Measurements from ENCODE around the gene MYT1.
"Not testable (repeated sequence)": the region's sequence is repeated elsewhere in the genome, so short reads cannot be mapped to it uniquely, and the experiment has no call there.

The MYT1 gene

GRCh38 chr20:64134744-64135143, 29.5 kb upstream of the MYT1 start:
- not testable (repeated sequence) for H4K91ac ChIP-seq (ENCODE audit: low read depth, low read length, poor library complexity); H3K4me2 ChIP-seq (ENCODE audit: insufficient read depth, low read length, poor library complexity, severe bottlenecking); DNase-seq (ENCODE audit: low spot score); H2AFZ ChIP-seq (ENCODE audit: low read length); H3K4ac ChIP-seq (ENCODE audit: low read length); H3K23ac ChIP-seq (ENCODE audit: low read depth, low read length, poor library complexity); H3K14ac ChIP-seq (ENCODE audit: low read length); H3K79me1 ChIP-seq (ENCODE audit: low read depth, low read length); H2BK12ac ChIP-seq (ENCODE audit: low read length); H3K4me3 ChIP-seq (ENCODE audit: low read length in 2 of 2); H2BK5ac ChIP-seq (ENCODE audit: low read length); H2BK120ac ChIP-seq (ENCODE audit: low read depth, low read length); H3K27ac ChIP-seq (replicated peaks; ENCODE audit: low read length); H3K9ac ChIP-seq (ENCODE audit: low read depth, low read length, poor library complexity); H3K9me3 ChIP-seq (replicated peaks in 1 of 2; ENCODE audit: control insufficient read depth in 2 of 2, insufficient read depth in 1 of 2, low read depth in 1 of 2, low read length in 2 of 2); H2BK15ac ChIP-seq (ENCODE audit: low read length); H3K18ac ChIP-seq (ENCODE audit: low read length); H3K36me3 ChIP-seq (replicated peaks in 1 of 2; ENCODE audit: control insufficient read depth in 2 of 2, insufficient read depth in 2 of 2, low read length in 2 of 2); H2AK5ac ChIP-seq (ENCODE audit: low read depth, low read length); H3K27me3 ChIP-seq (ENCODE audit: control insufficient read depth in 3 of 3, insufficient read depth in 3 of 3, low read depth in 1 of 3, low read length in 3 of 3); H4K8ac ChIP-seq (ENCODE audit: low read depth, low read length)
- H3K4me1 ChIP-seq (ENCODE audit: control insufficient read depth in 2 of 2, insufficient read depth in 1 of 2, low read depth in 1 of 2, low read length in 2 of 2), result peaks cover 5 to 10% of the 10 kb centered on the region in 2 donors
- WGBS, 2 donors (ENCODE audit: extremely low coverage in 2 of 2, insufficient read length in 2 of 2, insufficient replicate concordance in 1 of 2), result no CpG with 5 or more reads among the region's 20 CpGs

- Histone ChIP-seq H3K4me1 (ENCODE audit: control insufficient read depth in 2 of 2, insufficient read depth in 1 of 2, low read depth in 1 of 2, low read length in 2 of 2) (peaks cover 9 to 14% of the 10 kb centered on the region in 2 donors), H4K91ac (ENCODE audit: low read depth, low read length, poor library complexity) (no peak overlapping the region), H3K4ac (ENCODE audit: low read length) (no peak overlapping the region), H3K18ac (ENCODE audit: low read length) (no peak overlapping the region), H2BK15ac (ENCODE audit: low read length) (no peak overlapping the region), H3K36me3 (replicated peaks in 1 of 2; ENCODE audit: control insufficient read depth in 2 of 2, insufficient read depth in 2 of 2, low read length in 2 of 2) (no peaks in the 10 kb centered on the region), H3K14ac (ENCODE audit: low read length) (no peak overlapping the region), H4K8ac (ENCODE audit: low read depth, low read length) (no peak overlapping the region), H3K9ac (ENCODE audit: low read depth, low read length, poor library complexity) (peak overlapping the region; percentile 12), H3K4me2 (ENCODE audit: insufficient read depth, low read length, poor library complexity, severe bottlenecking) (no peak overlapping the region), H3K27me3 (ENCODE audit: control insufficient read depth in 3 of 3, insufficient read depth in 3 of 3, low read depth in 1 of 3, low read length in 3 of 3) (no peaks in the 10 kb centered on the region), H2BK120ac (ENCODE audit: low read depth, low read length) (no peak overlapping the region), H3K23ac (ENCODE audit: low read depth, low read length, poor library complexity) (no peak overlapping the region), H3K27ac (replicated peaks; ENCODE audit: low read length) (no peak overlapping the region), H3K79me1 (ENCODE audit: low read depth, low read length) (no peaks in the 10 kb centered on the region), H2AFZ (ENCODE audit: low read length) (no peak overlapping the region), H2BK12ac (ENCODE audit: low read length) (no peak overlapping the region), H3K4me3 (ENCODE audit: low read length in 2 of 2) (no peak overlapping the region), H2BK5ac (ENCODE audit: low read length) (no peak overlapping the region), H2AK5ac (ENCODE audit: low read depth, low read length) (no peak overlapping the region), H3K9me3 (replicated peaks in 1 of 2; ENCODE audit: control insufficient read depth in 2 of 2, insufficient read depth in 1 of 2, low read depth in 1 of 2, low read length in 2 of 2) (no peaks in the 10 kb centered on the region)
- no CpG with 5 or more reads among the region's 32 CpGs for WGBS, 2 donors (ENCODE audit: extremely low coverage in 2 of 2, insufficient read length in 2 of 2, insufficient replicate concordance in 1 of 2)
- DNase-seq (ENCODE audit: low spot score), result no peak
Observed at GRCh38 chr20:64136004-64136710, 28.1 kb upstream of the MYT1 start.

GRCh38 chr20:64137598-64138031, 26.6 kb upstream of the MYT1 start:
- no peak overlapping the region for H2AFZ ChIP-seq (ENCODE audit: low read length)
- peak overlapping the region; percentile 9 for H3K23ac ChIP-seq (ENCODE audit: low read depth, low read length, poor library complexity)
- H2BK12ac ChIP-seq (ENCODE audit: low read length), result no peak overlapping the region
- no peaks in the 10 kb centered on the region for H3K27me3 ChIP-seq (ENCODE audit: control insufficient read depth in 3 of 3, insufficient read depth in 3 of 3, low read depth in 1 of 3, low read length in 3 of 3)
- H3K79me1 ChIP-seq (ENCODE audit: low read depth, low read length), result no peaks in the 10 kb centered on the region
- H3K14ac ChIP-seq (ENCODE audit: low read length), result no peak overlapping the region
- peak overlapping the region; percentile 73 for H2AK5ac ChIP-seq (ENCODE audit: low read depth, low read length)
- H3K9me3 ChIP-seq (replicated peaks in 1 of 2; ENCODE audit: control insufficient read depth in 2 of 2, insufficient read depth in 1 of 2, low read depth in 1 of 2, low read length in 2 of 2), result no peaks in the 10 kb centered on the region
- H3K4ac ChIP-seq (ENCODE audit: low read length), result no peak overlapping the region
- WGBS, 2 donors (ENCODE audit: extremely low coverage in 2 of 2, insufficient read length in 2 of 2, insufficient replicate concordance in 1 of 2), result no CpG with 5 or more reads among the region's 6 CpGs
- no peak for DNase-seq (ENCODE audit: low spot score)
- H2BK15ac ChIP-seq (ENCODE audit: low read length), result peak overlapping the region; percentile 28
- no peak overlapping the region for H2BK120ac ChIP-seq (ENCODE audit: low read depth, low read length)
- no peak overlapping the region for H4K91ac ChIP-seq (ENCODE audit: low read depth, low read length, poor library complexity)
- no peak overlapping the region for H3K4me2 ChIP-seq (ENCODE audit: insufficient read depth, low read length, poor library complexity, severe bottlenecking)
- H3K27ac ChIP-seq (replicated peaks; ENCODE audit: low read length), result no peak overlapping the region
- H3K4me3 ChIP-seq (ENCODE audit: low read length in 2 of 2), result no peak overlapping the region
- H3K36me3 ChIP-seq (replicated peaks in 1 of 2; ENCODE audit: control insufficient read depth in 2 of 2, insufficient read depth in 2 of 2, low read length in 2 of 2), result no peaks in the 10 kb centered on the region
- no peak overlapping the region for H3K18ac ChIP-seq (ENCODE audit: low read length)
- H4K8ac ChIP-seq (ENCODE audit: low read depth, low read length), result no peak overlapping the region
- peaks cover 9 to 17% of the 10 kb centered on the region in 2 donors for H3K4me1 ChIP-seq (ENCODE audit: control insufficient read depth in 2 of 2, insufficient read depth in 1 of 2, low read depth in 1 of 2, low read length in 2 of 2)
- H3K9ac ChIP-seq (ENCODE audit: low read depth, low read length, poor library complexity), result no peak overlapping the region
- H2BK5ac ChIP-seq (ENCODE audit: low read length), result no peak overlapping the region

GRCh38 chr20:64138276-64138815, 25.9 kb upstream of the MYT1 start:
- peak overlapping the region; percentile 53 for H3K4ac ChIP-seq (ENCODE audit: low read length)
- DNase-seq (ENCODE audit: low spot score), result no peak
- no peaks in the 10 kb centered on the region for H3K9me3 ChIP-seq (replicated peaks in 1 of 2; ENCODE audit: control insufficient read depth in 2 of 2, insufficient read depth in 1 of 2, low read depth in 1 of 2, low read length in 2 of 2)
- no peak overlapping the region for H2AK5ac ChIP-seq (ENCODE audit: low read depth, low read length)
- H2BK5ac ChIP-seq (ENCODE audit: low read length), result no peak overlapping the region
- no peak overlapping the region for H4K8ac ChIP-seq (ENCODE audit: low read depth, low read length)
- no peak overlapping the region for H3K27ac ChIP-seq (replicated peaks; ENCODE audit: low read length)
- no peak overlapping the region for H3K23ac ChIP-seq (ENCODE audit: low read depth, low read length, poor library complexity)
- H3K4me1 ChIP-seq (ENCODE audit: control insufficient read depth in 2 of 2, insufficient read depth in 1 of 2, low read depth in 1 of 2, low read length in 2 of 2), result peaks cover 9 to 24% of the 10 kb centered on the region in 2 donors
- H4K91ac ChIP-seq (ENCODE audit: low read depth, low read length, poor library complexity), result no peak overlapping the region
- H3K36me3 ChIP-seq (replicated peaks in 1 of 2; ENCODE audit: control insufficient read depth in 2 of 2, insufficient read depth in 2 of 2, low read length in 2 of 2), result no peaks in the 10 kb centered on the region
- no peak overlapping the region for H3K18ac ChIP-seq (ENCODE audit: low read length)
- no peak overlapping the region for H2BK120ac ChIP-seq (ENCODE audit: low read depth, low read length)
- H3K27me3 ChIP-seq (ENCODE audit: control insufficient read depth in 3 of 3, insufficient read depth in 3 of 3, low read depth in 1 of 3, low read length in 3 of 3), result no peaks in the 10 kb centered on the region
- H3K9ac ChIP-seq (ENCODE audit: low read depth, low read length, poor library complexity), result no peak overlapping the region
- no peaks in the 10 kb centered on the region for H3K79me1 ChIP-seq (ENCODE audit: low read depth, low read length)
- no peak overlapping the region for H2AFZ ChIP-seq (ENCODE audit: low read length)
- H3K14ac ChIP-seq (ENCODE audit: low read length), result no peak overlapping the region
- H2BK15ac ChIP-seq (ENCODE audit: low read length), result no peak overlapping the region
- no peak overlapping the region for H2BK12ac ChIP-seq (ENCODE audit: low read length)
- WGBS, 2 donors (ENCODE audit: extremely low coverage in 2 of 2, insufficient read length in 2 of 2, insufficient replicate concordance in 1 of 2), result no CpG with 5 or more reads among the region's 18 CpGs
- no peak overlapping the region for H3K4me2 ChIP-seq (ENCODE audit: insufficient read depth, low read length, poor library complexity, severe bottlenecking)
- H3K4me3 ChIP-seq (ENCODE audit: low read length in 2 of 2), result no peak overlapping the region
